PC-3 (cell line): ENCODE data around the gene PACSIN1. TPM values are rescaled to one million over a fixed set of nuclear protein-coding genes. Genes with fewer than 3 reads are reported as not detected.

ENCODE experiments used
- ATAC-seq: fragments of 200-7000 bp; cut with Tn5 transposase; 2 replicates; pipeline ENCODE4 v1.9.1; 2020; ENCODE audit warnings: mild to moderate bottlenecking, moderate library complexity
- BruUV-seq: library from RNA; stranded (reverse); fragments of 400-500 nt; replicated peaks from 2 replicates; lab custom pipeline; 2021; lab: Mats Ljungman, UMichigan
- CTCF ChIA-PET: fragments of 300-600 bp; sonication (Branson Sonifier 250); formaldehyde crosslinking; loops from one replicate; lab custom pipeline; 2022; ENCODE audit warnings: antibody characterized with exemption; lab: Charles Lee
- POLR2A ChIA-PET: fragments of 300-600 bp; sonication (Branson Sonifier 250); formaldehyde crosslinking; loops from one replicate; lab custom pipeline; 2022; ENCODE audit warnings: antibody characterized with exemption; ENCODE audit not compliant: unreplicated experiment; lab: Charles Lee
- DNase-seq: peaks from one replicate; pipeline ENCODE4 v3.0.0-alpha.2; 2015
- H2AFZ ChIP-seq: fragments of 300-600 bp; sonication (generic); 2 replicates; pipeline ENCODE4 v1.6.0; 2016; ENCODE audit warnings: antibody characterized with exemption, low read length
- H3F3A ChIP-seq: fragments of 300-600 bp; sonication (generic); one replicate; pipeline ENCODE4 v1.6.0; 2017; ENCODE audit warnings: antibody characterized with exemption, low read length, control low read depth, mild to moderate bottlenecking; ENCODE audit not compliant: unreplicated experiment
- H3K27ac ChIP-seq: fragments of 300-600 bp; sonication (generic); 2 replicates; pipeline ENCODE4 v1.5.1; 2016; ENCODE audit warnings: mild to moderate bottlenecking, low read length
- H3K27me3 ChIP-seq: fragments of 300-600 bp; sonication (generic); 2 replicates; pipeline ENCODE4 v1.6.1; 2016; ENCODE audit warnings: low read length, mixed read lengths
- H3K36me3 ChIP-seq: fragments of 300-600 bp; sonication (generic); 2 replicates; pipeline ENCODE4 v1.6.1; 2016; ENCODE audit warnings: low read depth, mixed run types, low read length, mixed read lengths
- H3K4me1 ChIP-seq: fragments of 300-600 bp; sonication (generic); 2 replicates; pipeline ENCODE4 v1.5.1; 2016; ENCODE audit warnings: low read length; ENCODE audit not compliant: insufficient read depth
- H3K4me2 ChIP-seq: fragments of 300-600 bp; sonication (generic); 2 replicates; pipeline ENCODE4 v1.6.0; 2016; ENCODE audit warnings: low read length
- H3K4me3 ChIP-seq: fragments of 300-600 bp; sonication (generic); 2 replicates; pipeline ENCODE4 v1.5.1; 2016; ENCODE audit warnings: mild to moderate bottlenecking, low read length, mixed read lengths
- H3K79me2 ChIP-seq: fragments of 300-600 bp; sonication (generic); 2 replicates; pipeline ENCODE4 v1.6.1; 2017; ENCODE audit warnings: low read length, mixed read lengths
- H3K9ac ChIP-seq: fragments of 300-600 bp; sonication (generic); 2 replicates; pipeline ENCODE4 v1.6.0; 2016; ENCODE audit warnings: mild to moderate bottlenecking, low read length
- H3K9me2 ChIP-seq: fragments of 300-600 bp; sonication (generic); replicated peaks from 2 replicates; pipeline ENCODE4 v1.6.1; 2016; ENCODE audit warnings: mixed run types, low read length, mixed read lengths
- H3K9me3 ChIP-seq: fragments of 300-600 bp; sonication (generic); 2 replicates; pipeline ENCODE4 v1.6.1; 2016; ENCODE audit warnings: low read length, mixed read lengths
- H4K20me1 ChIP-seq: fragments of 300-600 bp; sonication (generic); 2 replicates; pipeline ENCODE4 v1.6.1; 2016; ENCODE audit warnings: low read length, mixed read lengths
- CTCF ChIP-seq: fragments of 300-600 bp; sonication (generic); conservative IDR thresholded peaks from 2 replicates; pipeline ENCODE4 v1.5.1; 2017; ENCODE audit warnings: antibody characterized with exemption, low read depth, mild to moderate bottlenecking, low read length
- EZH2 ChIP-seq: fragments of 300-600 bp; sonication (generic); IDR thresholded peaks from one replicate; pipeline ENCODE4 v1.6.1; 2017; ENCODE audit warnings: antibody characterized with exemption, mild to moderate bottlenecking, low read length; ENCODE audit not compliant: unreplicated experiment
- EZH2phosphoT487 ChIP-seq: fragments of 300-600 bp; sonication (generic); IDR thresholded peaks from 2 replicates; pipeline ENCODE4 v1.6.1; 2018; ENCODE audit warnings: mild to moderate bottlenecking, antibody characterized with exemption, low read length, borderline replicate concordance
- intact Hi-C: fragments of 100-400 bp; cut with micrococcal nuclease; formaldehyde crosslinking; loops from 2 replicates; pipeline ENCODE4 v1.9.0; 2023
- total RNA-seq: library from RNA; depleted of rRNA; stranded (reverse); fragments of >200 nt; gene quantifications from 2 replicates; pipeline ENCODE4 v1.2.3, GENCODE V29; 2014

Gene PACSIN1
- total RNA-seq, 1 experiment from 2014 or later = 2.3 TPM

GRCh38 chr6:34556031-34556471, 90.2 kb downstream of the PACSIN1 start, which contains the start of gene SPDEF:
Gene SPDEF, minus strand, starts transcription at chr6:34556329. Its CDS starts 11,874 bp downstream, at chr6:34544455.
- DNase-seq = peak; percentile 86
- CTCF ChIA-PET = interaction anchor here (0.6 kb wide), 2 partner anchors 548 to 845 kb away, joined by 3 read pairs; partner anchors contain the start of gene UQCC2
- TF ChIP-seq CTCF (peak; percentile 43; the same call in 1 of the 2 replicates), EZH2 (no peak)
- Histone ChIP-seq H3K9ac (peak within 1 kb of the TSS; percentile 65), H3F3A (no peaks in the 10 kb centered on the region), H4K20me1 (no peaks in the 10 kb centered on the region), H3K27ac (peak within 1 kb of the TSS; percentile 65), H3K36me3 (peaks cover 7% of the 10 kb centered on the region), H3K79me2 (peaks cover 47% of the 10 kb centered on the region), H3K4me1 (peaks cover 43% of the 10 kb centered on the region), H3K4me2 (peak within 1 kb of the TSS; percentile 85), H3K9me3 (no peaks in the 10 kb centered on the region), H3K27me3 (no peaks in the 10 kb centered on the region), H3K9me2 (no peaks in the 10 kb centered on the region), H2AFZ (peak within 1 kb of the TSS; percentile 45; the same call in 1 of the 2 replicates), H3K4me3 (peak within 1 kb of the TSS; percentile 73)
- intact Hi-C loops = no loop called here
- no TSS peak for BruUV-seq
- POLR2A ChIA-PET = no interaction called here
- ATAC-seq = peak; percentile 56

- ChIA-PET CTCF (interaction anchor here (0.6 kb wide), 1 partner anchor 548 kb away, joined by 3 read pairs; no protein-coding TSS in a partner anchor), POLR2A (no interaction called here)
- no peak for DNase-seq
- no peaks in the 10 kb centered on the region for H3K9me2 ChIP-seq
- peak overlapping the region; percentile 85 for H3K4me2 ChIP-seq
- H3K4me3 ChIP-seq = peak overlapping the region; percentile 73
- no peak for ATAC-seq
- TF ChIP-seq EZH2phosphoT487 (no peak), CTCF (no peak), EZH2 (no peak)
- H3K36me3 ChIP-seq = peaks cover 7% of the 10 kb centered on the region
- H3K4me1 ChIP-seq = peaks cover 43% of the 10 kb centered on the region
- 0 out of 2 replicates have a peak overlapping the region, but pooled peaks have one; percentile 65 for H3K9ac ChIP-seq
- H3K9me3 ChIP-seq = no peaks in the 10 kb centered on the region
- H2AFZ ChIP-seq = peak overlapping the region; percentile 45; the same call in 1 of the 2 replicates
- no peaks in the 10 kb centered on the region for H4K20me1 ChIP-seq
- peak overlapping the region; percentile 65 for H3K27ac ChIP-seq
- H3F3A ChIP-seq = no peaks in the 10 kb centered on the region
- no peaks in the 10 kb centered on the region for H3K27me3 ChIP-seq
- intact Hi-C loops = no loop called here
- H3K79me2 ChIP-seq = peaks cover 42% of the 10 kb centered on the region
- no TSS peak for BruUV-seq
Observed at GRCh38 chr6:34556493-34556892, 90.6 kb downstream of the PACSIN1 start.

- no peaks in the 10 kb centered on the region for H3K9me2 ChIP-seq
- no peaks in the 10 kb centered on the region for H3K9me3 ChIP-seq
- H3K36me3 ChIP-seq = peaks cover 3% of the 10 kb centered on the region; the same call in 1 of the 2 replicates
- intact Hi-C loops = no loop called here
- TF ChIP-seq EZH2 = no peak
- TF ChIP-seq CTCF = no peak
- no peak for TF ChIP-seq EZH2phosphoT487
- no peak overlapping the region for H3K27ac ChIP-seq
- no peaks in the 10 kb centered on the region for H3F3A ChIP-seq
- H2AFZ ChIP-seq = no peak overlapping the region
- H3K4me3 ChIP-seq = no peak overlapping the region
- no peaks in the 10 kb centered on the region for H3K27me3 ChIP-seq
- H3K4me2 ChIP-seq = no peak overlapping the region
- BruUV-seq = no TSS peak
- POLR2A ChIA-PET = no interaction called here
- H4K20me1 ChIP-seq = no peaks in the 10 kb centered on the region
- peaks cover 37% of the 10 kb centered on the region for H3K4me1 ChIP-seq
- CTCF ChIA-PET = no interaction called here
- no peak overlapping the region for H3K9ac ChIP-seq
- H3K79me2 ChIP-seq = peaks cover 35% of the 10 kb centered on the region
- ATAC-seq (no peak), DNase-seq (no peak)
Observed at GRCh38 chr6:34557228-34557627, 91.4 kb downstream of the PACSIN1 start.
